HCT116 (cell line): ENCODE data around the gene REXO4. TPM values are rescaled to one million over a fixed set of nuclear protein-coding genes. Genes with fewer than 3 reads are reported as not detected.

ENCODE experiments used
- ATAC-seq: fragments of 200-7000 bp; cut with Tn5 transposase; 2 replicates; pipeline ENCODE4 v1.9.1; 2020; ENCODE audit warnings: mild to moderate bottlenecking, moderate library complexity
- BruUV-seq: library from RNA; stranded (reverse); fragments of 400-500 nt; replicated peaks from 2 replicates; lab custom pipeline; 2021; lab: Mats Ljungman, UMichigan
- CTCF ChIA-PET: fragments of 300-600 bp; sonication (Branson Sonifier 250); formaldehyde crosslinking; loops from one replicate; lab custom pipeline; 2021; ENCODE audit warnings: antibody characterized with exemption; lab: Charles Lee
- POLR2A ChIA-PET: fragments of 300-600, 350-600 bp; sonication (Branson Sonifier 250); formaldehyde crosslinking; loops from one replicate; lab custom pipeline; 2021; ENCODE audit warnings: antibody characterized with exemption; lab: Charles Lee
- RAD21 ChIA-PET, 2 experiments: fragments of 300-600 bp; sonication (Branson Sonifier 250); formaldehyde crosslinking; loops; one replicate each; lab custom pipeline; 2023; ENCODE audit warnings: low total read pairs in 2 of 2; ENCODE audit not compliant: uncharacterized antibody in 2 of 2, unreplicated experiment in 2 of 2, low non-redundant PET in 1 of 2; lab: Charles Lee
- DNase-seq: peaks from one replicate; pipeline ENCODE4 v3.0.0-alpha.2; 2010; ENCODE audit warnings: low read depth, low spot score
- H2AFZ ChIP-seq: fragments of 200-600 bp; shearing (Covaris generic), sonication (generic); 2 replicates; pipeline ENCODE4 v1.6.1; 2017; ENCODE audit warnings: low read depth, mixed run types, mixed read lengths, antibody characterized with exemption, low read length; ENCODE audit not compliant: poor library complexity, severe bottlenecking
- H3K27ac ChIP-seq: 2 replicates; pipeline ENCODE4 v1.5.1; 2012; ENCODE audit warnings: low read depth, low read length
- H3K27me3 ChIP-seq: fragments of 200-600 bp; sonication (generic); 2 replicates; pipeline ENCODE4 v1.6.1; 2016; ENCODE audit warnings: mixed run types, low read length, mixed read lengths; ENCODE audit not compliant: insufficient read depth
- H3K36me3 ChIP-seq, 2 experiments: fragments of 200-500 bp in 1 of 2; fragments of 200-600 bp in 1 of 2; sonication (Bioruptor generic) in 1 of 2; sonication (generic) in 1 of 2; 2 replicates each; pipeline versions ENCODE4 v1.5.1 to v1.6.1; 2014 to 2016; ENCODE audit warnings: low read length in 2 of 2, inconsistent platforms in 1 of 2, mixed read lengths in 1 of 2, mixed run types in 1 of 2; ENCODE audit not compliant: insufficient read depth in 2 of 2, control insufficient read depth in 1 of 2
- H3K4me1 ChIP-seq, 2 experiments: fragments of 200-600 bp in 1 of 2; sonication (generic) in 1 of 2; 2 replicates each; pipeline versions ENCODE4 v1.5.1 to v1.6.1; 2012 to 2017; ENCODE audit warnings: low read length in 2 of 2, inconsistent platforms in 1 of 2, mild to moderate bottlenecking in 1 of 2, mixed read lengths in 1 of 2, mixed run types in 1 of 2, moderate library complexity in 1 of 2; ENCODE audit not compliant: insufficient read depth in 2 of 2, control insufficient read depth in 1 of 2
- H3K4me2 ChIP-seq: fragments of 200-600 bp; sonication (generic); 2 replicates; pipeline ENCODE4 v1.6.1; 2017; ENCODE audit warnings: mixed run types, low read length, mixed read lengths
- H3K4me3 ChIP-seq, 2 experiments: fragments of 200-600 bp in 1 of 2; sonication (generic) in 1 of 2; replicated peaks in 1 of 2; 2 replicates each; pipeline ENCODE4 v1.5.1; 2011 to 2016; ENCODE audit warnings: low read length in 2 of 2, control low read depth in 1 of 2, low read depth in 1 of 2, mild to moderate bottlenecking in 1 of 2, mixed read lengths in 1 of 2, mixed run types in 1 of 2
- H3K79me2 ChIP-seq: fragments of 200-600 bp; sonication (generic); 2 replicates; pipeline ENCODE4 v1.6.1; 2017; ENCODE audit warnings: mild to moderate bottlenecking, mixed run types, low read length, moderate library complexity, mixed read lengths; ENCODE audit not compliant: insufficient read depth
- H3K9ac ChIP-seq: fragments of 200-600 bp; sonication (generic); 2 replicates; pipeline ENCODE4 v1.6.1; 2016; ENCODE audit warnings: low read length, mixed read lengths
- H3K9me2 ChIP-seq: fragments of 200-600 bp; sonication (generic), shearing (Covaris generic); 2 replicates; pipeline ENCODE4 v1.6.1; 2017; ENCODE audit warnings: mixed run types, mild to moderate bottlenecking, moderate library complexity; ENCODE audit not compliant: insufficient read depth
- H3K9me3 ChIP-seq, 2 experiments: fragments of 200-500 bp in 1 of 2; fragments of 200-600 bp in 1 of 2; sonication (Bioruptor generic) in 1 of 2; sonication (generic) in 1 of 2; 2 replicates each; pipeline ENCODE4 v1.6.1; 2014 to 2017; ENCODE audit warnings: low read length in 2 of 2, mixed read lengths in 2 of 2, inconsistent platforms in 1 of 2, low read depth in 1 of 2, mild to moderate bottlenecking in 1 of 2, mixed run types in 1 of 2, moderate library complexity in 1 of 2; ENCODE audit not compliant: control insufficient read depth in 1 of 2, insufficient read depth in 1 of 2
- H4K20me1 ChIP-seq: fragments of 200-600 bp; sonication (generic), shearing (Covaris generic); 2 replicates; pipeline ENCODE4 v1.6.1; 2017; ENCODE audit warnings: mixed run types, mild to moderate bottlenecking, moderate library complexity; ENCODE audit not compliant: insufficient read depth
- EGR1 ChIP-seq: IDR thresholded peaks from 2 replicates; pipeline ENCODE4 v1.6.1; 2012; ENCODE audit warnings: low read depth
- ELF1 ChIP-seq: IDR thresholded peaks from 2 replicates; pipeline ENCODE4 v1.6.1; 2012; ENCODE audit warnings: low read depth, borderline replicate concordance
- FOSL1 ChIP-seq: IDR thresholded peaks from 2 replicates; pipeline ENCODE4 v1.6.1; 2012; ENCODE audit warnings: low read depth
- POLR2A ChIP-seq: IDR thresholded peaks from 2 replicates; pipeline ENCODE4 v1.7.0; 2011; ENCODE audit warnings: borderline replicate concordance; ENCODE audit not compliant: insufficient read depth, insufficient read length; ENCODE audit errors: extremely low read depth
- RAD21 ChIP-seq: IDR thresholded peaks from 2 replicates; pipeline ENCODE4 v1.6.1; 2012; ENCODE audit warnings: low read depth, mild to moderate bottlenecking
- SIN3A ChIP-seq: IDR thresholded peaks from 2 replicates; pipeline ENCODE4 v1.6.1; 2012; ENCODE audit warnings: low read depth
- SRF ChIP-seq: IDR thresholded peaks from 2 replicates; pipeline ENCODE4 v1.6.1; 2012; ENCODE audit warnings: low read depth
- YY1 ChIP-seq: IDR thresholded peaks from 2 replicates; pipeline ENCODE4 v1.6.1; 2011; ENCODE audit warnings: low read length, low read depth, moderate library complexity, mild to moderate bottlenecking; ENCODE audit not compliant: insufficient replicate concordance; ENCODE audit errors: extremely low read depth
- ZBTB33 ChIP-seq: IDR thresholded peaks from 2 replicates; pipeline ENCODE4 v1.6.1; 2011; ENCODE audit warnings: mild to moderate bottlenecking, low read length, moderate library complexity; ENCODE audit not compliant: insufficient replicate concordance; ENCODE audit errors: extremely low read depth
- ZNF274 ChIP-seq: fragments of 200-500 bp; sonication (Bioruptor generic); IDR thresholded peaks from 2 replicates; pipeline ENCODE4 v1.6.1; 2014; ENCODE audit warnings: mild to moderate bottlenecking, low read depth, low read length, inconsistent platforms
- intact Hi-C: fragments of 100-400 bp; cut with micrococcal nuclease; formaldehyde crosslinking; loops from 2 replicates; pipeline ENCODE4 v1.10.0; 2022
- total RNA-seq: library from RNA; stranded (reverse); gene quantifications from one replicate; pipeline ENCODE4 v1.2.1, GENCODE V29; 2021; ENCODE audit not compliant: unreplicated experiment
- TF ChIP-seq, protein P1 (sequence below): IDR thresholded peaks from 2 replicates; pipeline ENCODE4 v1.6.1; 2012
- TF ChIP-seq, protein P2 (sequence below), 3 experiments: fragments of 200-600 bp in 1 of 3; sonication (generic) in 1 of 3; IDR thresholded peaks in 2 of 3; conservative IDR thresholded peaks in 1 of 3; 2 replicates each; pipeline ENCODE4 v1.5.1; 2012 to 2017; ENCODE audit warnings: low read depth in 2 of 3, low read length in 2 of 3, antibody characterized with exemption in 1 of 3, borderline replicate concordance in 1 of 3, control low read depth in 1 of 3, mild to moderate bottlenecking in 1 of 3, mixed read lengths in 1 of 3, mixed run types in 1 of 3, moderate library complexity in 1 of 3; ENCODE audit not compliant: insufficient read depth in 1 of 3
- TF ChIP-seq, protein P3 (sequence below): IDR thresholded peaks from 2 replicates; pipeline ENCODE4 v1.6.1; 2012
- TF ChIP-seq, protein P4 (sequence below): IDR thresholded peaks from 2 replicates; pipeline ENCODE4 v1.6.1; 2012; ENCODE audit warnings: low read depth

REXO4 gene
- total RNA-seq, 1 experiment from 2014 or later, result 24.6 TPM

DNA sequence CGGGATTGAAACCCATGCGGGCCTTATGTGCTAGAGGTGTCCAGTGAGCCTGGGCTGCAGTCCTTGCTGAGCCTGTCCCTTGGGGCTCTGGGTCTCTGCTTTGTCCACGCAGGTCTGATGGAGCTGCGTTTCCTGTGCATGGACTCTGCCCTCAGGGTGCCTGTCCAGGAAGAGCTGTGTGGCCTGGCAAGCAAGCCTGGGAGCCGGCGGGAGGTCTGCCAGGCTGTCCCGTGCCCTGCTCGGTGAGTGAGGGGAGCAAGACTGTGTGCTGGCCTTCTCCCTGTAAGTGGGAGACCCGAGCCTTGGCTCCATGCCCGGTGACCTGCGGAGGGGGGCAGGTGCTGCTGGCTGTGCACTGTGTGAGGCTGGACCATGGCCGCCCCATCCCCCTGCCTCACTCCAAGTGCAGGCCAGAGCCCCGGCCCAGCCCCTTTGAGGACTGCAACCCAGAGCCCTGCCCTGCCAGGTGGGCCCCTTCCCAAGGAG is 30.7 kb upstream of the REXO4 start (continued):
- TF ChIP-seq YY1 (no peak), ZBTB33 (no peak), EGR1 (no peak), POLR2A (no peak)
- TF ChIP-seq, protein P1, sequence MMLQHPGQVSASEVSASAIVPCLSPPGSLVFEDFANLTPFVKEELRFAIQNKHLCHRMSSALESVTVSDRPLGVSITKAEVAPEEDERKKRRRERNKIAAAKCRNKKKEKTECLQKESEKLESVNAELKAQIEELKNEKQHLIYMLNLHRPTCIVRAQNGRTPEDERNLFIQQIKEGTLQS, result no peak

DNA sequence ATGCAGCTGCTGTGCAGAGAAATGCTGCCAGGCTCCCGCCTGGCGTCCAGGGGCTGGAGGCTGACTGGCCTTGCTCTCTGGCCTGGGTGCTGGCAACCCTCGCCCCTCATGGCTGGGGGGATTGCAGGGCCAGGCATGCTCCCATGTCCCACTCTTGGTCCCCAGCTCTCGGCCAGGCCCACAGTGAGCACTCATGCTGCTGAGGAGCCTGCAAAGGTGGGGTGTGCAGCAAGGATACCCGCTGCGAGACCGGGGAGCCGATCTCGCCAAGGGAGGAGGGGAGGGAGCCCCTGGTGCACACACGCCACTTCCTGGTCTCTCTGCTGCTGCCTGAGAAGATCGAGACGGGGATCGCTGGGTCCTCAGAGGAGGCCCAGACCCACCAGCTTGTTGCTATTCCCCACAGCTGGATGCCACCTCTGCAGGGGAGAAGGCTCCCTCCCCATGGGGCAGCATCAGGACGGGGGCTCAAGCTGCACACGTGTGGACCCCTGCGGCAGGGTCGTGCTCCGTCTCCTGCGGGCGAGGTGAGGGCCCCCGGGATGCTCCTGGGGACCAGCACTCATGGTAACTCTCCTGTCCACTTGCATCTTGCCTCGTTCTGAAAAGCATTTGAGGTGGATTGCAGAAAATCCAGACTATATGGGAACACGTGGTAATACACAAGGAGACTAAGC is 27.6 kb upstream of the REXO4 start:
- Histone ChIP-seq H3K27ac (no peak overlapping the region), H3K4me1 (peaks cover 11% of the 10 kb centered on the region in 2 experiments), H4K20me1 (no peaks in the 10 kb centered on the region), H3K9ac (no peak overlapping the region), H3K4me2 (no peak overlapping the region), H3K4me3 (no peak overlapping the region), H3K27me3 (no peaks in the 10 kb centered on the region), H3K36me3 (no peaks in the 10 kb centered on the region), H3K9me3 (no peaks in the 10 kb centered on the region), H3K9me2 (no peaks in the 10 kb centered on the region), H3K79me2 (no peaks in the 10 kb centered on the region), H2AFZ (no peak overlapping the region)
- RAD21 ChIA-PET, result no interaction called here
- CTCF ChIA-PET, result no interaction called here
- BruUV-seq, result no TSS peak
- POLR2A ChIA-PET, result no interaction called here
- TF ChIP-seq SIN3A, result no peak
- no peak for TF ChIP-seq RAD21
- no peak for TF ChIP-seq SRF
- TF ChIP-seq, protein P2, sequence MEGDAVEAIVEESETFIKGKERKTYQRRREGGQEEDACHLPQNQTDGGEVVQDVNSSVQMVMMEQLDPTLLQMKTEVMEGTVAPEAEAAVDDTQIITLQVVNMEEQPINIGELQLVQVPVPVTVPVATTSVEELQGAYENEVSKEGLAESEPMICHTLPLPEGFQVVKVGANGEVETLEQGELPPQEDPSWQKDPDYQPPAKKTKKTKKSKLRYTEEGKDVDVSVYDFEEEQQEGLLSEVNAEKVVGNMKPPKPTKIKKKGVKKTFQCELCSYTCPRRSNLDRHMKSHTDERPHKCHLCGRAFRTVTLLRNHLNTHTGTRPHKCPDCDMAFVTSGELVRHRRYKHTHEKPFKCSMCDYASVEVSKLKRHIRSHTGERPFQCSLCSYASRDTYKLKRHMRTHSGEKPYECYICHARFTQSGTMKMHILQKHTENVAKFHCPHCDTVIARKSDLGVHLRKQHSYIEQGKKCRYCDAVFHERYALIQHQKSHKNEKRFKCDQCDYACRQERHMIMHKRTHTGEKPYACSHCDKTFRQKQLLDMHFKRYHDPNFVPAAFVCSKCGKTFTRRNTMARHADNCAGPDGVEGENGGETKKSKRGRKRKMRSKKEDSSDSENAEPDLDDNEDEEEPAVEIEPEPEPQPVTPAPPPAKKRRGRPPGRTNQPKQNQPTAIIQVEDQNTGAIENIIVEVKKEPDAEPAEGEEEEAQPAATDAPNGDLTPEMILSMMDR (IDR thresholded peaks at IDR 0.05 in 2 of 3, conservative IDR thresholded peaks at IDR 0.05 in 1 of 3; ENCODE audit: borderline replicate concordance in 1 of 3, insufficient read depth in 1 of 3, low read depth in 2 of 3, low read length in 2 of 3), result no peak
- no peak for TF ChIP-seq ZNF274
- no peak for TF ChIP-seq FOSL1
- TF ChIP-seq ELF1, result no peak
- TF ChIP-seq YY1, result no peak
- TF ChIP-seq, protein P3, sequence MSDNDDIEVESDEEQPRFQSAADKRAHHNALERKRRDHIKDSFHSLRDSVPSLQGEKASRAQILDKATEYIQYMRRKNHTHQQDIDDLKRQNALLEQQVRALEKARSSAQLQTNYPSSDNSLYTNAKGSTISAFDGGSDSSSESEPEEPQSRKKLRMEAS, result no peak
- TF ChIP-seq, protein P4, sequence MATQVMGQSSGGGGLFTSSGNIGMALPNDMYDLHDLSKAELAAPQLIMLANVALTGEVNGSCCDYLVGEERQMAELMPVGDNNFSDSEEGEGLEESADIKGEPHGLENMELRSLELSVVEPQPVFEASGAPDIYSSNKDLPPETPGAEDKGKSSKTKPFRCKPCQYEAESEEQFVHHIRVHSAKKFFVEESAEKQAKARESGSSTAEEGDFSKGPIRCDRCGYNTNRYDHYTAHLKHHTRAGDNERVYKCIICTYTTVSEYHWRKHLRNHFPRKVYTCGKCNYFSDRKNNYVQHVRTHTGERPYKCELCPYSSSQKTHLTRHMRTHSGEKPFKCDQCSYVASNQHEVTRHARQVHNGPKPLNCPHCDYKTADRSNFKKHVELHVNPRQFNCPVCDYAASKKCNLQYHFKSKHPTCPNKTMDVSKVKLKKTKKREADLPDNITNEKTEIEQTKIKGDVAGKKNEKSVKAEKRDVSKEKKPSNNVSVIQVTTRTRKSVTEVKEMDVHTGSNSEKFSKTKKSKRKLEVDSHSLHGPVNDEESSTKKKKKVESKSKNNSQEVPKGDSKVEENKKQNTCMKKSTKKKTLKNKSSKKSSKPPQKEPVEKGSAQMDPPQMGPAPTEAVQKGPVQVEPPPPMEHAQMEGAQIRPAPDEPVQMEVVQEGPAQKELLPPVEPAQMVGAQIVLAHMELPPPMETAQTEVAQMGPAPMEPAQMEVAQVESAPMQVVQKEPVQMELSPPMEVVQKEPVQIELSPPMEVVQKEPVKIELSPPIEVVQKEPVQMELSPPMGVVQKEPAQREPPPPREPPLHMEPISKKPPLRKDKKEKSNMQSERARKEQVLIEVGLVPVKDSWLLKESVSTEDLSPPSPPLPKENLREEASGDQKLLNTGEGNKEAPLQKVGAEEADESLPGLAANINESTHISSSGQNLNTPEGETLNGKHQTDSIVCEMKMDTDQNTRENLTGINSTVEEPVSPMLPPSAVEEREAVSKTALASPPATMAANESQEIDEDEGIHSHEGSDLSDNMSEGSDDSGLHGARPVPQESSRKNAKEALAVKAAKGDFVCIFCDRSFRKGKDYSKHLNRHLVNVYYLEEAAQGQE, result no peak
- DNase-seq, result no peak
- intact Hi-C loops, result no loop called here
- ATAC-seq, result no peak
